Astrocyte (in vitro differentiated cells and primary cell): ENCODE measurements around the gene OR52R1.

Experiments
- EZH2 ChIP-seq: IDR thresholded peaks from 2 replicates; pipeline ENCODE4 v1.6.1; 2012; ENCODE audit warnings: mild to moderate bottlenecking, low read length, inconsistent platforms; ENCODE audit not compliant: insufficient read depth
- TF ChIP-seq, protein P1 (sequence below): IDR thresholded peaks from 2 replicates; pipeline ENCODE4 v1.5.1; 2011; ENCODE audit warnings: low read depth, mild to moderate bottlenecking, inconsistent platforms, low read length, moderate library complexity; ENCODE audit not compliant: insufficient read depth

DNA sequence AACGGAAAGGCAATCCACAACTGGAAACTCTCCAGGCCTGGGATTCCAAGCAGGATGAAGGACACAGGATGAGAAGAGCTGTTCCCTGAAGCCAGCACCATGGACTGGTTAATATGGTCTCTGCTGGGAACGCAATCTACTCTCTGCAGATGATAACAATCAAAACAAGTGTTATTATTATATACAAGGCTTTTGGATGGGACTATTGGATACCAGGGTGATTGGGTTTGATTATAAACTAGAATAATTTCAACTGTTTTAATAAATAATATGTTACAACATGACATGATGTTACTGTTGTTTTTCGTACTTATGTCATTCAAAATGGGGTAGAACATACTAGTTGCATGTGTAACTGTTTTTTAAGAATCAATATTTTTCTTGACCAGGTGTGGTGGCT lies at the start of gene OR52R1:
- TF ChIP-seq, protein P1, sequence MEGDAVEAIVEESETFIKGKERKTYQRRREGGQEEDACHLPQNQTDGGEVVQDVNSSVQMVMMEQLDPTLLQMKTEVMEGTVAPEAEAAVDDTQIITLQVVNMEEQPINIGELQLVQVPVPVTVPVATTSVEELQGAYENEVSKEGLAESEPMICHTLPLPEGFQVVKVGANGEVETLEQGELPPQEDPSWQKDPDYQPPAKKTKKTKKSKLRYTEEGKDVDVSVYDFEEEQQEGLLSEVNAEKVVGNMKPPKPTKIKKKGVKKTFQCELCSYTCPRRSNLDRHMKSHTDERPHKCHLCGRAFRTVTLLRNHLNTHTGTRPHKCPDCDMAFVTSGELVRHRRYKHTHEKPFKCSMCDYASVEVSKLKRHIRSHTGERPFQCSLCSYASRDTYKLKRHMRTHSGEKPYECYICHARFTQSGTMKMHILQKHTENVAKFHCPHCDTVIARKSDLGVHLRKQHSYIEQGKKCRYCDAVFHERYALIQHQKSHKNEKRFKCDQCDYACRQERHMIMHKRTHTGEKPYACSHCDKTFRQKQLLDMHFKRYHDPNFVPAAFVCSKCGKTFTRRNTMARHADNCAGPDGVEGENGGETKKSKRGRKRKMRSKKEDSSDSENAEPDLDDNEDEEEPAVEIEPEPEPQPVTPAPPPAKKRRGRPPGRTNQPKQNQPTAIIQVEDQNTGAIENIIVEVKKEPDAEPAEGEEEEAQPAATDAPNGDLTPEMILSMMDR: no peak
- TF ChIP-seq EZH2: no peak
